Glomerular visceral epithelial cell (primary cell): ENCODE measurements around the gene TRA2B.

Experiments
- DNase-seq: peaks from one replicate; pipeline ENCODE4 v3.0.0-alpha.2; 2016; ENCODE audit errors: extremely low spot score

TRA2B gene

DNA sequence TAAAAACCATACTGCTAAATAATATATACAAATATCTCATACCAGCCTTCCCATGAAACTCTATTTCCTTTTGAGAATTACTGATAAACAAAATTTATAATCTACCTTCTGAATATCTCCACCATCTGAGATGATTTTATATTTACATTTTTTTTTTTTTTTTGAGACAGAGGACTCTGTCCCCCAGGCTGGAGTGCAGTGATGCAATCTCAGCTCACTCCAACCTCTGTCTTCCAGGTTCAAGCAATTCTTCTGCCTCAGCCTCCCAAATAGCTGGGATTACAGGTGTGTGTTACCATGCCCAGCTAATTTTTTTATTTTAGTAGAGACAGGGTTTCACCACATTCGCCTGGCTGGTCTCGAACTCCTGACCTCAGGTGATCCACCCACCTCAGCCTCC, 70.2 kb downstream of the TRA2B start:
- no peak for DNase-seq

DNA sequence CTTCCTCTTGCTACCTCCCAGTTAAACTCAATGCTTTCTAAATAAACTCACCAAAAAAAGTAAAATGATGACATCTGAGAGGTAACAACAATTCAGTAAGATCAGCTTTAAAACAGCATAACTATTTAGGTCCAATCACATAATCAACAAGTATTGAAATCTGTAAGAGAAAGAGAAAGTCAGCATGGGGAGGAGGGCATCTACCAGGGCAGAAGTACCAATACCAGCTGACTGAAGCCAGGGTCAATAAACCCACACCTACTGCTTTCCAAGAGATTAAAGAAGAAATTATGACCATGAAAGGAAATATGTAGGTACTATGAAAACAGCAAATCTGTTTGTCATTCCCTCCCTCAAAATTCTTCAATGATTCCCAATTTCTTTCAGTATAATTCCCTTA, 70.8 kb downstream of the TRA2B start:
- no peak for DNase-seq

DNA sequence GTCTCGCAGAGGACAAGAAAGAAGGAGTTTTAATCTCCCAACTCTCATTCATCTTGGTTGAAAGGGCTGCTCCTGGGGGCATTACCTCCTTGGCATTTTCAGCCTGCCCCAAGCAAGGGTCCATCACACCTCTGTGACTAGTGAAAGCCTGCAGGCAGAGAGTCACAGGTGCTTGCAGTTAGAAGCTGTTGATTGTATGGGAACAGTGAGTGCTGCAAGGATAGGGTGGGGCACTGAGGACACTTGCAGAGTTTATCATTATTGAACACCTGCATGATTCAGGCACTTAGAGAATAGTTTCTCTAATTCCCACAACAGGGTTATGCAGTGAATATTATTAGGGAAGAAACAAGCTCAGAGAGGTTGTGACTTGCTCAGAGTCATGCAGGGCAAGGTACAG, 71.3 kb downstream of the TRA2B start:
- DNase-seq = no peak
